ENCODE measurements around the gene TOR3A. TPM values are rescaled to one million over a fixed set of nuclear protein-coding genes. Genes with fewer than 3 reads are reported as not detected.
"Not testable (repeated sequence)": the region's sequence is repeated elsewhere in the genome, so short reads cannot be mapped to it uniquely, and the experiment has no call there.

The TOR3A gene, protein sequence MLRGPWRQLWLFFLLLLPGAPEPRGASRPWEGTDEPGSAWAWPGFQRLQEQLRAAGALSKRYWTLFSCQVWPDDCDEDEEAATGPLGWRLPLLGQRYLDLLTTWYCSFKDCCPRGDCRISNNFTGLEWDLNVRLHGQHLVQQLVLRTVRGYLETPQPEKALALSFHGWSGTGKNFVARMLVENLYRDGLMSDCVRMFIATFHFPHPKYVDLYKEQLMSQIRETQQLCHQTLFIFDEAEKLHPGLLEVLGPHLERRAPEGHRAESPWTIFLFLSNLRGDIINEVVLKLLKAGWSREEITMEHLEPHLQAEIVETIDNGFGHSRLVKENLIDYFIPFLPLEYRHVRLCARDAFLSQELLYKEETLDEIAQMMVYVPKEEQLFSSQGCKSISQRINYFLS
- total RNA-seq, result 10 to 100 TPM; 19.2 to 42.9 (median 33.9) TPM

DNA sequence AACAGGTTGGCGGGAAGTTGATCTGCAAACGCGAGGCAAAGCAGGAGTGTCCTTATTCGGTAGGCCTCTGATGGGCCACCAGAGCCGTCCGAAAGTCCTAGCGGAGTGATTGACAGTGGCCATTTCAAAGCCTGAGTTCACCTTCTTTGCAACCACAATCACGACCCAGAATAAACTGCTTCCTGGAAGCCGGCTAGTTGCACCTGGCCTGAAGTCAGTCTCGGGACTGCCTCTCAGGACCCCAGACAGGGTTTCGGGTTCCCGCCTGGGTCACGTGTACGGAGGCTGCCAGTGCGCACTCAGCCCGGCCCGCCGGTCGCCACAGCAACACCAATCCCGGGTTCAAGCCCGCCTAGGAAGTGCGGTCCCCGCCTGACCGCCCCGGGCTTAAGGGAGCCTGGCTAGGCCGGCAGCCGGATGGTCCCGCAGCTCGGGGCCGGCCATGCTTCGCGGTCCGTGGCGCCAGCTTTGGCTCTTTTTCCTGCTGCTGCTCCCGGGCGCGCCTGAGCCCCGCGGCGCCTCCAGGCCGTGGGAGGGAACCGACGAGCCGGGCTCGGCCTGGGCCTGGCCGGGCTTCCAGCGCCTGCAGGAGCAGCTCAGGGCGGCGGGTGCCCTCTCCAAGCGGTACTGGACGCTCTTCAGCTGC, at the start of gene TOR3A:
Gene TOR3A (plus strand): TSS at position 384 of the 646 bp plus-strand sequence. CDS start 59 bp downstream, at position 443.
- TF ChIP-seq POLR2A (IDR thresholded peaks at IDR 0.05), result peak; percentile 74 to 78
- TF ChIP-seq, protein P1, sequence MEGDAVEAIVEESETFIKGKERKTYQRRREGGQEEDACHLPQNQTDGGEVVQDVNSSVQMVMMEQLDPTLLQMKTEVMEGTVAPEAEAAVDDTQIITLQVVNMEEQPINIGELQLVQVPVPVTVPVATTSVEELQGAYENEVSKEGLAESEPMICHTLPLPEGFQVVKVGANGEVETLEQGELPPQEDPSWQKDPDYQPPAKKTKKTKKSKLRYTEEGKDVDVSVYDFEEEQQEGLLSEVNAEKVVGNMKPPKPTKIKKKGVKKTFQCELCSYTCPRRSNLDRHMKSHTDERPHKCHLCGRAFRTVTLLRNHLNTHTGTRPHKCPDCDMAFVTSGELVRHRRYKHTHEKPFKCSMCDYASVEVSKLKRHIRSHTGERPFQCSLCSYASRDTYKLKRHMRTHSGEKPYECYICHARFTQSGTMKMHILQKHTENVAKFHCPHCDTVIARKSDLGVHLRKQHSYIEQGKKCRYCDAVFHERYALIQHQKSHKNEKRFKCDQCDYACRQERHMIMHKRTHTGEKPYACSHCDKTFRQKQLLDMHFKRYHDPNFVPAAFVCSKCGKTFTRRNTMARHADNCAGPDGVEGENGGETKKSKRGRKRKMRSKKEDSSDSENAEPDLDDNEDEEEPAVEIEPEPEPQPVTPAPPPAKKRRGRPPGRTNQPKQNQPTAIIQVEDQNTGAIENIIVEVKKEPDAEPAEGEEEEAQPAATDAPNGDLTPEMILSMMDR (IDR thresholded peaks at IDR 0.05), result no peak
- no peaks in the 10 kb centered on the region for H3K9me3 ChIP-seq
- peaks cover 0 to 26% (median 14%) of the 10 kb centered on the region in 4 donors for H3K4me1 ChIP-seq
- DNase-seq, result peak; percentile 95 to 98 (median 96)
- H3K27ac ChIP-seq, result peak within 1 kb of the TSS; percentile 80 to 99 (median 87)
- H3K27me3 ChIP-seq, result no peaks in the 10 kb centered on the region
- peaks cover 0 to 9% (median 0%) of the 10 kb centered on the region in 3 donors for H3K36me3 ChIP-seq
- peak within 1 kb of the TSS; percentile 58 to 89 (median 82) for H3K4me3 ChIP-seq

DNA sequence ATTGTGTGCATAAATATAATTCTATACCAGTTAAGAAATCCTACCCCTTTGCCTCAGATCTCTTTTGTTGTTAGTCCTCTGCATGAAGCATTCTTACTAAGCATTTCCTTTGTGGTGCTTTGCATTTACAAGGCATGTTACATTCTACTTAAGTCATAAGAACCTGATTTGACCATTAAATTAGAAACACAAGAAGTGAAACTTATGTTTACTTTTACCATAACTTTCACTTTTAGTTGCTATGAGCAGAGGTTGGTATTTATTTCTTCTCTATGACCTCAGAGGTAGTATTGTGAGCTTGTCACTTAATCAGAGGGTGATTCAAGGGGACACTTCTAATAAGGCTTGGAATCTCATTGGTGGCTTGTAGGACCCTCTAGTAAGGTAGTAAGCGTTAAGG, 47.1 kb upstream of the TOR3A start:
- no peak for TF ChIP-seq POLR2A (IDR thresholded peaks at IDR 0.05)
- TF ChIP-seq, protein P1 (IDR thresholded peaks at IDR 0.05), result no peak
- Histone ChIP-seq H3K9me3 (no peaks in the 10 kb centered on the region), H3K4me1 (peaks cover 0 to 27% (median 6%) of the 10 kb centered on the region in 4 donors), H3K4me3 (no peak overlapping the region), H3K27ac (peak overlapping the region in 2 of 4 donors; percentile 27 to 40), H3K36me3 (no peaks in the 10 kb centered on the region), H3K27me3 (no peaks in the 10 kb centered on the region)
- no peak for DNase-seq

DNA sequence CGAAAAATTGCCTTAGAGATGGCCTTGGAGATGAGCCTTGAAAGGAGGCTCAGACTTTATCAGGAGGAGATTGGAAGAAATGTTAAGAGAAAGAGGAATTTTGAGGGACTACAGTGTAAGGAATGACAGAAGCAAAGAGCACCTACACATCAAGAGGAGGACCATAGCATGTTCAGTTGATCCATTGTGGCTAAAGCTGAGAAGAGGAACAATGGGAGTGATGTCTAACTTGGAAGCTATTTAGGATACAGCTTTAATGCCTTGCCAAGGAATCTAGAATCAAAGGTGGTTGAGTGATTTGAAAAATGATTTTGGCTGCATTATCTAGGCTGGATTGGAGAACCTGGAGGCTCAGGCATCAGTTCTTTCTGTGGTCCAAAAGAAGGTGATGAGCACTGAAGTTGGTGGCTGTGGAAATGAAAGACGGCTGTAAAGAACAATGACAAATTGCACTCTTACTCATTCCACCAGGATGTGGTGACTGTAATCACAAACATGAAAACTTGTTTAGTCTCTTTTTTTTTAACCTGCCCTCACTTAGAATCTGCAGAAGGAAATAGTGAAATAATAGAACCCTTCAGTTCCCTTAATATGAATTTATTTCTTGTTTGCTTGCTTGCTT, 44.9 kb upstream of the TOR3A start:
- Histone ChIP-seq H3K9me3 (no peaks in the 10 kb centered on the region), H3K27me3 (no peaks in the 10 kb centered on the region), H3K36me3 (no peaks in the 10 kb centered on the region), H3K27ac (no peak overlapping the region), H3K4me3 (no peak overlapping the region), H3K4me1 (peaks cover 0 to 17% (median under 1%) of the 10 kb centered on the region in 4 donors)
- no peak for TF ChIP-seq POLR2A (IDR thresholded peaks at IDR 0.05)
- TF ChIP-seq, protein P1 (IDR thresholded peaks at IDR 0.05), result no peak
- DNase-seq, result no peak

DNA sequence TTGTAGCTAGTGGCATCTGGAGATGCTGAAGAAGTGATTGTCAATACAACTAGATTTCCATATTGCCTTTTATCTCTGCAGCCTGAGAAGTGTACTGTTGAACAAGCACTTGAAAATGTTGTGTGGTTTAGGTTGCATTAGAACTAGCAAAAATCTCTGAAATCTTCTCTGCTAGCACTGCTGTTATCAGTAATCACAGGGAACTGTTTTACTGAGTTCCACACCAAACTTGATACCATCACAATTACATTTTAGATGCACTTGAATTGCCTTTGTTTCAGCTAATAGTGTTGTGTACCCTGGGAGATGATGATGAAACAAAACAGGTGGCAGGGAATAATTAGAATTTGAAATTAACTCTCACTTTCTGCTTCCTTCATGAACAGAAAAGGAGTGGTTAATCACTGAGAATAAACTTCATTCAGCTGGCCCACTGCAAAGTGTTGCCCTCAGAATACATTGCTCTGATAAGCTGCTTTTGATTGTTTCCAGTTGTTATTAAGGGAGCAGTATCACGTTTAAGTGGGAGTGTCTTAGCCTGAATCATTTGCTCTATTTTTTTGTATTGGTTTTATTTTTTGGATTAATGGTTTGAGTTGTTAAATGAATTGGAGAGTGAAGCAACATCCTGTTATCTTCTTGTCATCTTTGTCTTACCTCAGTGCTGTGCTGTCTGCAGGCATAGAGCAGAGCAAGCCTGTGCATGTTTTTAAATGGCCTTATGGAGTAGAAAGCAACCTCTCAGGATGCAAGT, 43.2 kb upstream of the TOR3A start:
- Histone ChIP-seq H3K4me3 (no peak overlapping the region), H3K4me1 (peaks cover 0 to 15% (median 0%) of the 10 kb centered on the region in 4 donors), H3K36me3 (no peaks in the 10 kb centered on the region), H3K27ac (no peak overlapping the region), H3K9me3 (no peaks in the 10 kb centered on the region), H3K27me3 (no peaks in the 10 kb centered on the region)
- no peak for DNase-seq
- no peak for TF ChIP-seq POLR2A (IDR thresholded peaks at IDR 0.05)
- TF ChIP-seq, protein P1 (IDR thresholded peaks at IDR 0.05), result no peak

DNA sequence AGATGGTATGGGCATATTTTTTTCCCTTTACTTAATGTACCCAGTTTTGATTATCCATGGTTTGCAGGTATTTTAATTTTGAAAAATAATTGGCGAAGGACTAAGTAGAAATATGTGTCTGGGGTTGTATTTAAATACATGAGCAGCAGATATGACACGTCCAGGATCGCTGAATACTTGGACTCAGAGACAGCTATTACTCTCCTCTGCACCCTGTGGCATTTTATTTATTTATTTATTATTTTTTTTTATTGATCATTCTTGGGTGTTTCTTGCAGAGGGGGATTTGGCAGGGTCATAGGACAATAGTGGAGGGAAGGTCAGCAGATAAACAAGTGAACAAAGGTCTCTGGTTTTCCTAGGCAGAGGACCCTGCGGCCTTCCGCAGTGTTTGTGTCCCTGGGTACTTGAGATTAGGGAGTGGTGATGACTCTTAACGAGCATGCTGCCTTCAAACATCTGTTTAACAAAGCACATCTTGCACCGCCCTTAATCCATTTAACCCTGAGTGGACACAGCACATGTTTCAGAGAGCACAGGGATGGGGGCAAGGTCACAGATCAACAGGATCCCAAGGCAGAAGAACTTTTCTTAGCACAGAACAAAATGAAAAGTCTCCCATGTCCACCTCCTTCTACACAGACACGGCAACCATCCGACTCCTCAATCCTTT, 42.2 kb upstream of the TOR3A start:
- not testable (repeated sequence) for H3K27me3 ChIP-seq, H3K4me1 ChIP-seq, H3K27ac ChIP-seq, H3K4me3 ChIP-seq, H3K36me3 ChIP-seq, DNase-seq, H3K9me3 ChIP-seq

DNA sequence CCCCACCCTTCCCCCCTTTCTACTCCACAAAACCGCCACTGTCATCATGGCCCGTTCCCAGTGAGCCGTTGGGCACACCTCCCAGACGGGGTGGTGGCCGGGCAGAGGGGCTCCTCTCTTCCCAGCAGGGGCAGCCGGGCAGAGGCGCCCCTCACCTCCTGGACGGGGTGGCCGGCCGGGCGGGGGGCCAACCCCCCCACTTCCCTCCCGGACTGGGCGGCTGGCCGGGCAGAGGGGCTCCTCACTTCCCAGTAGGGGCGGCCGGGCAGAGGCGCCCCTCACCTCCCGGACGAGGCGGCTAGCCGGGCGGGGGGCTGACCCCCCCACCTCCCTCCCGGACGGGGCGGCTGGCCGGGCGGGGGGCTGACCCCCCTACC, 41.7 kb upstream of the TOR3A start:
- H3K4me3 ChIP-seq, H3K27me3 ChIP-seq, DNase-seq, H3K9me3 ChIP-seq, H3K4me1 ChIP-seq, H3K36me3 ChIP-seq, H3K27ac ChIP-seq: not testable (repeated sequence)
